GM18868 (cell line): ENCODE data around the gene ASCL2.

ENCODE experiments used
- ATAC-seq: cut with Tn5 transposase; IDR thresholded peaks from one replicate; pipeline ENCODE4 v1.9.1; 2021; ENCODE audit warnings: mild to moderate bottlenecking, moderate library complexity; ENCODE audit not compliant: unreplicated experiment

The ASCL2 gene

DNA sequence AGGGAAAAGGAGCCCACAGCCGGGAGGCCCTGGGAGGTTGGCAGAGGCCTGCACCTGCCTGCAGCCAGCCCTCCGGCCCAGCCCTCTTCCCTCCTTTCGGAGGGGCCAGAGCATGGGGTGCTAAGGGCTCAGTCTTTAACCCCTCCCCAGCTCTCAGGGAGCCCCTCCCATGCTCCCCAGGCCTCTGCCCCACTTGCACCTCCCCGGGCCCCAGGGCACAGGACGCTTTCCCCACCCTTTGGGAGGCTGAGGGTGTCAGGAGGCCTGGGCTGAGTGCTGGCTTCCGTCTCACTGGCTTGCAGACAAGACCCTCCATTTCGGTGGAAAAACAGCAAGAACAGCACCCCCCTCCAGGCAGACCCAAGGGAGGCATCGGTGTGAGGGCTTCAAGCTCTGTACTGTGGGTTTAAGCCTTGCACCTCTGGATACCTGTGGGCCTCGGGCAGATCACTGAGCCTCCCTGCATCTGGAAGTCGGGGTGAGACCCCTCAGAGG, 7.3 kb downstream of the ASCL2 start:
- no peak for ATAC-seq

DNA sequence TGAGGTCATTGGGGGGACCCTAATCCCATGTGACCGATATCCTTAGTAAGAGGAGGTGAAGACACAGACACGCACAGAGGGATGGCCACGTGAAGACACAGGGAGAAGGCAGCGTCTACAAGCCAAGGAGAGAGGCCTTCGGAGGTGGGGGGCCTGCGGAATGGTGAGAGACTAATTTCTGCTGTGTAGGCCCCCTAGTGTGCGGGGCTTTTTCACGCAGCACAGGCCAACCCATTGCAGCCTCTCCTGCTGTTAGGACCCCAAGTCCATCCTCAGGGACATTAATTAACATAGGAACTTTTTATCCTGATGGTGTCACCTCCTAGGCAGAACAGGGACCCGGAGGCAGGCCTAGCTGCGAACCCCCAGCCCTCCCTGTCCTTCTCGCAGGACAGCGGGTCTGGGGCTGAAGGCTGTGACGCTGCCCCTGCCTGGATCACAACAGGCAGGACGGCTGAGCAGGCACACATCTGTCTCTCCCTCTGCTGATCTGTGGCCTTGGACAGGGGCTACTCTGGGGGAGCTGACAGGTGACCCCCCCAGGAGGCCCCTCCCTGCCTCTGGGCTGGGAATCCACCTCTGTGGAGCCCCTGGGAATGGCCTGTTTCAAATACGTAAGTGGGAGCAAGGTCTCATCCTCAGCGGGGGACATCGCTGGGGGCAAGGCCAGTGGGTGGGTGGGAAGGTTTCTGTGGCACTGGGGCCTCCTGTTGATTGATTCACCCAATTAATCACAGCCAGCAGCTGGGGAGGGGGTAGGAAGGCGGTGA, 7.9 kb downstream of the ASCL2 start:
- ATAC-seq: no peak

DNA sequence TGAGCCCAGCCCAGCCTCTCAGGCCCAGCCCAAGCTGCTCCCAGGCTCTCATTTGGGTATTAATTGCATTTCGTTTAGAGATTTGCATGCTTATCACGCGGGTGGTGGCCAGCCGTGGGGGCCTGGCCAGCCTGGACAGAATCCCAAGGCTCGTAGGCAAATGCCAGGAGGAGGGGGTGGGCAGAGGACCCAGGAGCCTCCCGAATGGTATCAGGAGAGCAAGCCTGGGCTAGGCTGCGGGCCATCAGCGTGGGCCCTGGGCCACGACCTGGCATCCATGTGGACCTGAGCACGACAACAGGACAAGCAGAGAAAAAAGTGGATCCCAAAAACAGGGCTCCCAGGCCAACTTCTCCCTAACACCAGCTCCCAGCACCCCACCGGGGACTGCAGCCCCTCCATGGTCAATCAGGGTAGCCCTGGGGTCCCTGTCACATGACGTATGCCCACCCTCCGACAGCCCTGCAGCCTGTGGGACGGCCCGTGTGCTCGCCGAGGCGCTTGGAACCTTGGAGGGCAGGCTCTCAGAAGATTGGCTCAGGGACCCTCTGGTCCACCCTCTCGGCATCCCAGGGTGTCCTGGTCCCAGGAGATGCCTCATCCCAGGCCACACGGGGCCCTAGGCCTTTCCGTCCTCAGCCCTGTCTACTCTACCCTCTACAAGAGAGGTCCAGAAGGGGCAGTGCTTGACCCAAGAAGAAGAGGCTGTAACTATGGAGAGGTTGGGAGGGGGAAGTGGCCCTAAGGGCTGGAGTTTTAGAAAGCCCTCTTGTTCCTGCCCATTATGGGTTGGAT, 8.8 kb downstream of the ASCL2 start:
- no peak for ATAC-seq

DNA sequence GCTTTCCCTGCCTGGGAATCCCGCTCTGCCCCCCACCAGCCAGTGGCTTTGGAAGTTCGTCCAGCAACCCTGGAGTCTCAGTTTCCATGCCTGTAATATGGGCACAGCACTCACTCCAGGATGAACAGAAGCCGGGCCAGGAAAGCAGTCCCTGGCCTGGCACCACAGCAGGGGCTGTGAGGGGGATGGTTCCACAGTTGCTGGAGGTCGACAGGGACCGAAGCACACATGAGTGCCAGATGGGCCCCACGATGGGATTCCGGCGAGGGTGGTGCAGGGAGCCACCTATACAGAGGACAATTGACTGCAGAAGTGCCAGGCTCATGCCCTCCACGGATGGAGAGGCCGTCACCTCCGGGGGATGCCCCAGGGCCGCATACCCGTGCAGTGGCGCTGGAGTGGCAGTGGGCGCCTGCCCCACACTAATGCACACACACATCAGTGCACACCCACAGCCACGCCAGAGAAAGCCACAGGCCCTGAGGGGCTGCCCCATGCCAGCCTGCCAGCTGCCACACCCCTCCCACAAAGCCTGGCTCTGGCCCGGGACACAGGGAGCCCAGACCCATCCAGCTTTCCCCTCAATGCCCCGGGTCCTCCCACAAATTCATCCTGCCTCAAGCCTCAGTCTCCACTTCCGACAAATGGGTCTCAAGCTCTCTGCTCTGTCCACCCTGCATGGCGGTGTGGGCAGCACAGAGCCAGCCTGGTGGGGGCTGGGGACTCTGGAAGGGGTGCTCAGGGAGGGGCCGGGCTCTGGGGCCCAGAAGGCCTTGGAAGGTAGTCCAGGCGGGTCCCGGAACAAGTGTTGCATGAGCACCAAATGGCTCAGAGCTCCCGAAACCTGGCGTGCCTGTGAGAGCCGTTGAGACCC, 9.7 kb downstream of the ASCL2 start:
- no peak for ATAC-seq

DNA sequence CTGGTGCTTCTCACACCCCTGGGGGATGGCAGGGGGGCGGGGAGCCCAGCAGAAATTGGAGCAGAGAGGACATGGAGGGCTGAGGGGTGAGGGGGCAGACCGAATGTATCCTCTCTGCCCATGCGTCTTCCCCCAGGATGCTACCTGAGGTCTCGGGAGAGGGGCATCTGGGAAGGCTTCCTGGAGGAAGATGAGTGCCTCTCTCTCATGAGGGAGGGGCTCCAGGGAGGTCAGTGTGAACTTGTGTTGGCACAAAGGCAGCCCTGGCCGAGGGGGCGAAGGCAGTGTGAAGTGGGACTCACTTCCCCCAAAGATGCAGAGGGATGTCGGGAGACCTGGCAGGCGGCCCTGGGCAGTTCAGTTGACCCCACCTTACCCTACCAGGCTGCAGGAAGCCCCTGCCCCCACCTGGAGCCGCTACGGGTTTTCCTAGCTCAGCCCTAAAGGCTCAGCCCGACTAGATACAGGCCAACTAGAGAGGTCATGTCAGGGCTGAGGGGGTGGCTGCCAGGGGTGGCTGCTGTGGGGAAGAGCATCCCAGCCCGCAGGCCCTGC, 10.4 kb downstream of the ASCL2 start:
- no peak for ATAC-seq

DNA sequence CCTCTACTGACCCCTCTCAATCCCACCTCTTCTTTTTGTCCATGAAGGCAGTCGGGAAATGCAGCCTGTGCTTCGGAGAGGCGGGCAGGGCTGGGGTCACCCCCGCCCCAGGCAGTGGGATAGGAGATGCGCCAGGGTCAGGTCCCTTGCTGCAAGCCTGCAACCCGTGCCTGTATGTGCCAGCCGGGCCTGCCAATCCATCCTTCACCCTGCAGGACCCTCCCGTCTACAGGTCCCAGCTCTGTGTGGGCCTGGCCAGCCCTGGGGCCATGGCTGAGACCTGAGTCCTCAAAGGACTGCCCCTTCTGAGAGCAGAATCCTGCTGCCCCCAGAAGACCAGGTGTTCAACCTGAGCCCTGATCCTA, 10.9 kb downstream of the ASCL2 start:
- no peak for ATAC-seq

DNA sequence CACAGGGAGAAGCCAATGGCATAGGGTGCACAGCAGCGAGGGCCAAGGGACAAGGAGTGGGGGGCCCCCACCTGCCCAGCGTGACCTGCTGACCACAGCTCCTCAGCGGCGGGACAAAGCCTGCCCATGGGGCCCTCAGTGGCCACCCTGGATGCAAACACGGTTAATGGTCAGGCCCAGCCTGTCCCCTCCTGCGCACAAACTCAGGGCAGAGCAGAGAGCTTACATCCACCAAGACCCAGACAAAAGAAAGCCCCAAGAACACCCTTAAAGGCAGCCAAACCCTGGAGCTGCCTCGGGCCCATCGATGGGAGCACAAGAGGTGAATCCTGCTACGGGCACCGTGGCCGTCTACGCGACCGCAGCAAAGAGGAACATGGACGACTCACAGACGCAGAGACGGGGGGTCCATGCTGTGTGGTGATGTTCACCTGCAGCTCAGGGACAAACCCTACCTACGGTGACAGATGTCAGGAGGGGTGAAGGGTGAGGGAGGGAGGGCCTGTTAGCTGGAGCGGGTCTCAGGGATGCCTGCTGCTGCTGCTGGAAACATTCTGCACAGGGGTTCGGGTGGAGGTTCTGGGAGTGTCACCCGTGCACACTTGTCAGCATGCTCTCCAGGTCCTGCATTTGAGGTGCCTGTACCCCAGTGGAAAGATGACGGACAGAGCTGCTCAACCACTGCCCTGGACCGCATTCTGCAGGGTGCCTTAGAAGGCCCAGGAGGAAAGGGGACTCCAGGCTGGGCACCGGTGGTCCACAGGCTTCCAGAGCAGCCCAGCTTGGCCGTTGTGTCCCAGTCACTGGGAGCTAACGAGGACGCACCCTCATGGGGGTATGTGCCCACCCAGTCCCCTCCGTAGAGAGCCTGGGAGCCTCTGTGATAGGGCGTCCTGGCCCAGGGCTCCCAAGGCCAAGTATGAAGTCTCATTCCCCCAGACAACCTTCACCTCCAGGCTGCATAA, 11.6 kb downstream of the ASCL2 start:
- no peak for ATAC-seq

DNA sequence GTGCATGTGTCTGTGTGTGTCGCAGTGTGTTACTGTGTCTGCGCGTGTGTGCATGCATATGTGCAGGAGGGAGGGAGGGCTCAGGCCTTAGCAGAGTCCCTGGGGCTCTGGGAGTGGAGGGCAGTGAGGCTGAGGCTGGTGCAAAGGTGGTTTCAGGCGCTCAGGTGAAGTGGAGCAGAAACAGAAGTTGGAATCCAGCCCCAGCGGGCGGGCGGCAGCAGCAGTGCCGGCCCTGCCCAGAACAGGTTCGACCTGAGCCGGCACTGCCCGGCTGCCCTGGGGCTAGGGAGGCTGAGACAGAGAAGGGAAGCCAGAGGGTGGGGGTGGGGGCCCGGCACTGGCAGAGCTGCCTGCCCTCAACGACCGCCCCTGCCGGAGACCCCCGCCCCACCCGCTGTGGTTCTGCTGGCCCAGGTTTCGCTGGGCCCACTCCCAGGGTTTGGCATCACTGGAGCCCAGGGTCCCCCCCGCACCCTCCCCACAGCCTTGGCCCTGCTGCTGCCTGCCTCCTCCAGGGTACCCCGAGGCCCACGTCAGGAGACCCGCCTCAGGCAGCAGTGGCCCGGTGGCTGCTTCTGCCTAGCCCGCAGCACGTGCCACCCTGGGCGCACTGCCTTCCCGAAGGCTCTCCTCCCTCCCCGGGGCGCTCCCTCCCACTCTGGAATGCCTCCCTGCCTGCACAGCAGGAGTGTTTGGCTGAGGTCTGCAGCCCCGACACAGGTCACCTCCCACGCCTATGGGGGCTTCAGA, 13.3 kb downstream of the ASCL2 start:
- no peak for ATAC-seq

DNA sequence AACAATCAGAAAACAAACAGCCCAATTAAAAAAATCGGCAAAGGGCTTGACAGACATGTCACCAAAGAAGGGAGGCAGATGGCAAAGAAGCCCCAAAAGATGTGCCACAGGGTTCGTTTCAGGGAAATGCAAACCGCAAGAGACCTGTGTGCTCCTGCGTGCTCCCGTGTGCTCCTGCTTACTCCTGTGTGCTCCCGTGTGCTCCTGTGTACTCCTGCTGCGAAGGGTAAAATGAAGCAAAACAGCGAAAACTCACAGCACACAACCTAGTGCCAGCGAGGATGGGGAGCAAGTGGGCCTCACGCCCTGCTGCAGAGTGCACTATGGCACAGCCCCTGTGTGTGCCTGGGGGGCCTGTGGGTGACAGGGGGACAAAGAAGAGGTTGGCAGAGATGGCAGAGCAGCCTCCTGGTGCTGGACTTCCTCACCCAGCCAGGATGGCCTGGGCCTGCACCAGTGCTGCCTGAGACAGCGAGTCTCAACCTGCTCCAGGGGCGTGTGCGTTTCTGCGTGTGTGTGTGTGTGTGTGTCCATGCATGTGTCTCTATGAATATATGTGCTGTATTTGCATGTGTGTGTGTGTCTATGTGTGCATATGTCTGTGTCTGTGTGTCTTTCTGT, 14.0 kb downstream of the ASCL2 start:
- no peak for ATAC-seq

DNA sequence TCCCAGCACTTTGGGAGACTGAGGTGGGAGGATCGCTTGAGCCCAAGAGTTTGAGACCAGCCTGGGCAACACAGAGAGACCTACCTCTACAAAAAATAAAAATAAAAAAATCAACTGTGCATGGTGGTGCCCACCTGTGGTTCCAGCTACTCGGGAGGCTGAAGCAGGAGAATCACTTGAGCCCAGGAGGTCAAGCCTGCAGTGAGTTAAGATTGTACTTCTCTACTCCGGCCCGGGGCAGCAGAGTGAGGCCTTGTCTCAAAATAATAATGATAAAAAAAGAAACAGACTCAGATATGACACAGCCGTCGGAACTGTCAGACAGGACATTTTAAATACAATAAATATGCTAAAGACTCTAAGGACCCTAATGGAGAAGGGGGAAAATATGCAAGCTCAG, 18.4 kb downstream of the ASCL2 start:
- ATAC-seq: no peak

DNA sequence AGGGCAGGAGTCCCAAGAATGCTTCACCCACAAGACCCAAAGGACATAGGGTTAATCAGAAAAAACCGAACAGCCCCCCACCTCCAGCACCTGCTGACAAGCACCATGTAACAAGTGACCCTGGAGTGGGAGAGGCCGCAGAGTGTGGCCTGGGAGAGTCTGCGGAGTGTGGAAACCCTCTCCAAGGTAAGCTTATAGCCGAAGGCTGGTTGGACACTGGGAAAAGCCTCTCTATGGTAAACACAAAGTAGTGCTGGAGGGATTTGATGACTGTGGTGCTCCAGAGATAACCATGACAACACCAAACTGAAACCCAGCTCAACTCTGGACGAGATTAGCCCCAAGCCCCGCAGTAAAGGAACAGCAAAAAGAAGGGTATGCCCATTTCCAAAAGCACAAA, 19.2 kb downstream of the ASCL2 start:
- no peak for ATAC-seq

DNA sequence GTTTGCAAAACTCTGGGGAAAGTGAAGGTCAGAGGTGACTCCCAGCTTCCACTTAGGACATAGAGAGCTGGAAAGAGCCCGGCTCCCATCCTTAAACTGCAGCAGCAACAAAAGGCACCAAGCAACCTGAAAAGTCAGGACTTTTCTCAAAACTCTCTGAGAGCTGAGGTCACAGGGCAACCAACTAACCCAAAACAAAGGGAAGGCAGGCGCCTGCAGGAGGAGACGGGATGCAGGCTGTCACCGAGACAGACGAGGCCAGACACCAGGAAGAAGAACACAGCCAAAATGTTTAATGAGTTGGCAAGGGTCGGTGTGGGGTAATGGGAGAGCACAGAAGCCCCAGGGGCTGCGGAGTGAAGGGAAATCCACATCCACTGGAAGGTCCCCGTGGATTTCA, 19.9 kb downstream of the ASCL2 start:
- ATAC-seq: no peak

DNA sequence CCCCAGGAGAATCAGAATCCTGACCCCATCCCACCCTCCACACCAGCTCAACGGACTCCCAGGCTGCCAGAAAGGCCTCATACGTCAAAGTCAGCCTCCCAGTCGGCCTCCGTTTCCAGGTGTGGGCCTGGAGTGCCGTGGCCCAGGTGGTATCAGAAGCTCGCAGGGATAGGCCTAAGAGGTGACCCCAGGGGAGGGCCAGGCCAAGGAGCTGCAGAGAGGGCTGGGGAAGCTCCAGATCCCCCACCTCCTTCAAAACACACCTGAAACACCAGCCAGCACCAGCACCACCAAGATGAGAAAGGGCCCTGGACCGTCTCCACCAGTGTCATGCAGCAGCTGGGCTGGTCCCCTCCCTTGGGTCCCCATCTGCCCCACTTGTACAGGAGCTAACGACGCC, 20.3 kb downstream of the ASCL2 start:
- ATAC-seq: no peak

DNA sequence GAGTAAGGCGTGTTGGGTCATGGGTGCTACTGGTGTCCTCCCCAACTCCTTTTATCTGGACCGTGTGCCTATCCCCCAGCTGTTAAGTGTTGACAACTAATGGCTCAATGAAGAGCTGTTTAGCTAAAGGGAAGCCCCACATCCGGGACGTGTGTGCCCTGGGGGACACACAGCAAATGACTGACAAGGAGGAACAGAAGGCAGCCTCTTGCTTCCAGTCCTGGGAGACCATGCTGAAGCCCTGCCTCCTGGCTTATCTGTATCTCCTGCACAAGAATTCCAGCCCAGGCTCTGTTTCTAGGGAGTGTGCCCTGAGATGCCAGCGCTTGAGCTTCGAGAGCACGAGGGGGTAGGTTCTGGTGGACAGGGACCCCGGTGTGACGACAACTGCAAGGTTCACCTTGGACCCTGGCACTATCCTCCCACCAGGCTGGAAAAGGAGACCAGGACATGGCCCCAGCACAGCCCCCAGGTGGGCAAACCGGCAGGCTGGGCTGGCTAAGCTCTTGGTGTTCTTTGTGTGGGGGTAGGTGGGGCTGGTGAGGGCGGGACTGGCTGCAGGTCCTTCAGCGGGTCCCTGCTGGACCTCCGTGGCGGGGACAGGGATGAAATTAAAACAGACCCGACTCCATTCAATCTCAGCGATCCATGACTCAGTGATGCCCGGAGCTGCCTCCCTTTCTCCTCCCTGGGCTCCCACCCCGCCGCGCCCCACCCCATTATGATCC, 21.0 kb downstream of the ASCL2 start:
- no peak for ATAC-seq

DNA sequence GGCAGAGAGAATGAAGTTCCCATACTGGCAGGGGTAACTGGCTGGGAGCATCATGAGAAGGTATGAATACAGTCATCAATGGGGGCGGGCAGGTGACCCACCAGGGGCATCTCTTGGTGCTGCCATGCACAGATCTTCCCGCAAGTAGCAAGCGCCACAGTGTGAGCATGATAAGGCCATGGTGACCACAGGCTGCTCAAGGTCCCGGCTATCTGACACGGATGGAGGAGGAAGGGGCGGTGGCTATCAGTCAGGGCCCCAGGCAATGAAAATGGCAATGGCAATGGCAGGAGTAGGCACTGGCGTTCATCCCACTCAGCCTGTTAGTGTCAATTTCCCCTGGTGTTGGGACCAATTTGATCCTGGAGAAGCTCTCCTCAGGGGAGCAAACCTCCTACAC, 21.6 kb downstream of the ASCL2 start:
- no peak for ATAC-seq

DNA sequence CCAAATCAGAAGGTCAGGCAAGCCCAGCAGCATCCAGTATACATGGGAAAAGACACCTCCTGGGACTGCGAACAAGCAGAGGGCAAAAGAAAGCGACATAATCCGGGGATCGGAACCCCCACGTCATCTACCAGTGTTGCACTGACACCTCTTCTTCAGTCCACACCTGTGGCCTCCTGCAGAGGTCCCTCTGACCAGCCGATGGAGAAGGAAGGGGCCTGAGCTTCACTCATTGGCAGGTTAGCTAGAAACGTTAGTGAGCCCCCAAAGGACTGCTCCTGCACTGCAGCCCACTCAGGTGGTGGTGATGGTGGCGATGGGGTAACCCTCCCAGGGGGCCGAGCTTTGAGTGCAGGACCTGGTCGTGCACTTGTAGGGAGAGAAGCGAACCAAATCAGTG, 22.1 kb downstream of the ASCL2 start:
- ATAC-seq: no peak

DNA sequence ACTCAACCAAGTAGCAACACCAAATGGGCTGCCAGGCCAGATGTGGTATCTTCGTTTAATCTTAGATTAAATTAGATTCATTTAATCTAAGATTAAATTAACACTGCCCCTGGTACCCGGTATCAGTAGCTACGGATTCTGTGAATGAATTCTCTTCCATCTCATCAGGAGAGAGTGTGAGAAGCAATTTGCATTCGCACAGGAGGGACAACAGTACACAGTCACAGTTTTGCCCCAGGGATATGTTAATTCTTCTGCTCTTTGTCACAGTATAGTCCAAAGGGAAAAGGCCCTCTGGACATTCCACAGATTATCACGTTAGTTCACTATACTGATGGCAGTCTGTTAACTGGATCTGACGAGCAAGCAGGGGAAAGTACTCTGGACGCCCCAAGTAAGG, 22.9 kb downstream of the ASCL2 start:
- no peak for ATAC-seq

DNA sequence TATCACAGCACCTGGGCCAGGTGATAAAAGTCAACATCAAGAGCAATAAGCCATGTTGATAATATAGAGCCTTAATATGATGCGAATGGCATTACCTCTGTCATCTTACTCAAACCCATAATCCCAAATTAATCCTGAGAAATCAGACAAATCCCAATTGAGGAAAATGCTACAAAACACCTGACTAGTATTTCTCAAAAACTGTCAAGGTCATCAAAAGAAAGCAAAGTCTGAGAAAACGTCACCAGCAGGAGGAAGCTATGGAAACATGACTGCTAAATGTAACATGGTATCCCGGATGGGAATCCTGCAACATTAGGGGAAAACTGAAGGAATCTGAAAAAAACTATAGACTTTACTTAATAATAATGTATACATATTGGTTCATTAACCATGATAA, 29.6 kb downstream of the ASCL2 start:
- no peak for ATAC-seq
